ENCODE measurements around the gene STAT3. TPM values are rescaled to one million over a fixed set of nuclear protein-coding genes. Genes with fewer than 3 reads are reported as not detected.
"Not testable (repeated sequence)": the region's sequence is repeated elsewhere in the genome, so short reads cannot be mapped to it uniquely, and the experiment has no call there.

Gene STAT3
- total and polyA plus RNA-seq, 2 experiments from 2014 or later, result 82.1 to 82.7 TPM

DNA sequence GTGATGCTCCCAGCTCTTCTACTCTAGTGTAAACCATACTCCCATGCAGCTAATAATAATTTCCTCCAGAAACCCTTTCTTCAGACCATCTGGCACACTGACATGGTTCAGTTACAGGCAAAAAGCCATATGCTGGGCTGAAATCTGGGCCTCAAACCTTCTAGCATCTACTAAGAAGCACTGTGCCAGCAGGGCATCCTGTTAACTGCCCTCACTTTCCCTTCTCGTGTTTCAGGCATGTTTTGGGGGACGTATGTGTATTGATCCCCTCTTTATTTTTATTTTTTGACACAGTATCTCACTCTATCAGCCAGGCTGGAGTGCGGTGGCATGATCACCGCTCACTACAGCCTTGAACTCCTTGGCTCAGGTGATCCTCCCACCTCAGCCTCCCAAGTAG lies 66.7 kb downstream of the STAT3 start:
- H3K27me3 ChIP-seq, result no peaks in the 10 kb centered on the region
- H3K9me3 ChIP-seq (ENCODE audit: low read depth), result no peaks in the 10 kb centered on the region
- TF ChIP-seq, protein P1, sequence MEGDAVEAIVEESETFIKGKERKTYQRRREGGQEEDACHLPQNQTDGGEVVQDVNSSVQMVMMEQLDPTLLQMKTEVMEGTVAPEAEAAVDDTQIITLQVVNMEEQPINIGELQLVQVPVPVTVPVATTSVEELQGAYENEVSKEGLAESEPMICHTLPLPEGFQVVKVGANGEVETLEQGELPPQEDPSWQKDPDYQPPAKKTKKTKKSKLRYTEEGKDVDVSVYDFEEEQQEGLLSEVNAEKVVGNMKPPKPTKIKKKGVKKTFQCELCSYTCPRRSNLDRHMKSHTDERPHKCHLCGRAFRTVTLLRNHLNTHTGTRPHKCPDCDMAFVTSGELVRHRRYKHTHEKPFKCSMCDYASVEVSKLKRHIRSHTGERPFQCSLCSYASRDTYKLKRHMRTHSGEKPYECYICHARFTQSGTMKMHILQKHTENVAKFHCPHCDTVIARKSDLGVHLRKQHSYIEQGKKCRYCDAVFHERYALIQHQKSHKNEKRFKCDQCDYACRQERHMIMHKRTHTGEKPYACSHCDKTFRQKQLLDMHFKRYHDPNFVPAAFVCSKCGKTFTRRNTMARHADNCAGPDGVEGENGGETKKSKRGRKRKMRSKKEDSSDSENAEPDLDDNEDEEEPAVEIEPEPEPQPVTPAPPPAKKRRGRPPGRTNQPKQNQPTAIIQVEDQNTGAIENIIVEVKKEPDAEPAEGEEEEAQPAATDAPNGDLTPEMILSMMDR (IDR thresholded peaks at IDR 0.05; ENCODE audit: low read depth, low read length), result no peak
- DNase-seq (ENCODE audit: low read depth in 1 of 2, low spot score in 1 of 2), result no peak
- H3K4me3 ChIP-seq, result no peak overlapping the region
- H3K36me3 ChIP-seq, result peaks cover 29% of the 10 kb centered on the region
- no peaks in the 10 kb centered on the region for H3K4me1 ChIP-seq (ENCODE audit: low read depth)
- no peak overlapping the region for H3K27ac ChIP-seq

DNA sequence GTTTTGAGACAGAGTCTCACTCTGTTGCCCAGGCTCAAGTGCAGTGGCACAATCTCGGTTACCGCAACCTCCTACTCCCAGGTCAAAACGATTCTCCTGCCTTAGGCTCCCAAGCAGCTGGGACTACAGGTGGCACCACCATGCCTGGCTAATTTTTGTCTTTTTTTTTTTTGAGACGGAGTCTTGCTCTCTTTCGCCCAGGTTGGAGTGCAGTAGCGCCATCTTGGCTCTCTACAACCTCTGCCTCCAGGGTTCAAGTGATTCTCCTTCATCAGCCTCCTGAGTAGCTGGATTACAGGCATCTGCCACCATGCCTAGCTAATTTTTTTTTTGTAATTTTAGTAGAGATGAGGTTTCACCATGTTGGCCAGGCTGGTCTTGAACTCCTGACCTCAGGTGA lies 70.3 kb downstream of the STAT3 start:
- not testable (repeated sequence) for H3K27me3 ChIP-seq; H3K9me3 ChIP-seq (ENCODE audit: low read depth); H3K4me1 ChIP-seq (ENCODE audit: low read depth); H3K27ac ChIP-seq; DNase-seq (ENCODE audit: low read depth in 1 of 2, low spot score in 1 of 2); H3K4me3 ChIP-seq
- H3K36me3 ChIP-seq, result peaks cover 23% of the 10 kb centered on the region

- Histone ChIP-seq H3K27me3 (no peaks in the 10 kb centered on the region), H3K4me1 (ENCODE audit: low read depth) (peaks cover 11% of the 10 kb centered on the region), H3K4me3 (no peak overlapping the region), H3K27ac (no peak overlapping the region), H3K36me3 (peaks cover 21% of the 10 kb centered on the region), H3K9me3 (ENCODE audit: low read depth) (no peaks in the 10 kb centered on the region)
- TF ChIP-seq, protein P1 (IDR thresholded peaks at IDR 0.05; ENCODE audit: low read depth, low read length), result no peak
- no peak for DNase-seq (ENCODE audit: low read depth in 1 of 2, low spot score in 1 of 2)
Measured at GRCh38 chr17:42317266-42317845, 70.9 kb downstream of the STAT3 start.

DNA sequence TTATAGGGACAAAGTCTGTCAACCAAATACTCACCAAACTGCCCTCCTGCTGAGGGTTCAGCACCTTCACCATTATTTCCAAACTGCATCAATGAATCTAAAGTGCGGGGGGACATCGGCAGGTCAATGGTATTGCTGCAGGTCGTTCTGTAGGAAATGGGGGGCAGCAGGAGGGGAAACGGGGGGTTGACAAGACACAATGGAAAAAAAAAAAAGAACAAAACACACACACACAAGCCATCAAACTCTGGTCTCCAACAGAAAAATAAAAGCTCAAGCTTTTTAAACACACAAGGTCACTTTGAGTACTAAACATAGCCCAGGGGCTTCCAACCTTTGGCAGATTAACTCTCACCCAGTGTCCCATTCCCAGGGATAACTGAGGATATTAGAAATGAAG lies 71.5 kb downstream of the STAT3 start:
- Histone ChIP-seq H3K27me3 (no peaks in the 10 kb centered on the region), H3K36me3 (peaks cover 15% of the 10 kb centered on the region), H3K27ac (no peak overlapping the region), H3K4me1 (ENCODE audit: low read depth) (peaks cover 15% of the 10 kb centered on the region), H3K9me3 (ENCODE audit: low read depth) (no peaks in the 10 kb centered on the region), H3K4me3 (no peak overlapping the region)
- TF ChIP-seq, protein P1 (IDR thresholded peaks at IDR 0.05; ENCODE audit: low read depth, low read length), result no peak
- no peak for DNase-seq (ENCODE audit: low read depth in 1 of 2, low spot score in 1 of 2)

- H3K27me3 ChIP-seq, result no peaks in the 10 kb centered on the region
- TF ChIP-seq, protein P1 (IDR thresholded peaks at IDR 0.05; ENCODE audit: low read depth, low read length), result no peak
- peaks cover 21% of the 10 kb centered on the region for H3K4me1 ChIP-seq (ENCODE audit: low read depth)
- no peak overlapping the region for H3K27ac ChIP-seq
- no peak for DNase-seq (ENCODE audit: low read depth in 1 of 2, low spot score in 1 of 2)
- no peaks in the 10 kb centered on the region for H3K9me3 ChIP-seq (ENCODE audit: low read depth)
- peaks cover 10% of the 10 kb centered on the region for H3K36me3 ChIP-seq
- H3K4me3 ChIP-seq, result no peak overlapping the region
Measured at GRCh38 chr17:42315402-42316156, 72.7 kb downstream of the STAT3 start.
